Measurements from ENCODE around the gene U2SURP.
"Not testable (repeated sequence)": the region's sequence is repeated elsewhere in the genome, so short reads cannot be mapped to it uniquely, and the experiment has no call there.

The U2SURP gene

DNA sequence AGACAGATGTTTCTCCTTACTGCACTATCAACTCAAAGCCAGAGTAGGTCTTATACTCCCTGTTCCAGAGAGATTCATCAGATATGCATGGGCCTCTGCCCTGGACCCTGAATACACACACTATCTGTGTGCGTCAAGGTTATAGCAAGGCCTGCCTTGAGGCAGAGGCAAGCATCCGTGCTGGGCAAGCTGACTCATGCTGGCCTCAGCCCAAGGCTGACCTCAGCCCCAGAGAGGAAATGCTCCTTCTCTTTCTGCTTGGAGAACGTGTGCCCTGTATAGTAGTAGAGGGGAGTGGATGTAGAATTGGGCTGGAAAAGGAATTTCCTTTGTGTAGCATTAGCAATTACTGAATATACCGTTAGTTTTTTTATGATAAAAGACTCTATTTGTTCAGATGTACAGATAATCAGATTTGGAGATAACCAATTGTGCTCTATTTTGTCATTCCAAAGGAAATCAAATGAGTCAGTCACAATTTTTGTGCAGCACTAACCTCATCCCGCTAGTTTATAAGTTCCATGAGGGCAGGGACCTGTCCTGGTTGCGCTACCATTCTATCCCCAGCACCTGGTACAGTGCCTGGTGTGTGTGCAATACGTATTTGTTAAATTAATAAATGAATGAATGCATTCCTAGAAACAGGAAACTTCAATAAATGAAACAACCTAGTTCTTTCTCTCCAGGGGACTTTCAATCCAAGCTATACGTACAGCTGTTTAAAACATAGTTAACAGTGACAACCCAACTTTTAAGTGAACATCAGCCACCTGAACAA is 24.6 kb upstream of the U2SURP start:
- DNase-seq: peak in 16 of 58 donors; percentile 1 to 64 (median 32)

DNA sequence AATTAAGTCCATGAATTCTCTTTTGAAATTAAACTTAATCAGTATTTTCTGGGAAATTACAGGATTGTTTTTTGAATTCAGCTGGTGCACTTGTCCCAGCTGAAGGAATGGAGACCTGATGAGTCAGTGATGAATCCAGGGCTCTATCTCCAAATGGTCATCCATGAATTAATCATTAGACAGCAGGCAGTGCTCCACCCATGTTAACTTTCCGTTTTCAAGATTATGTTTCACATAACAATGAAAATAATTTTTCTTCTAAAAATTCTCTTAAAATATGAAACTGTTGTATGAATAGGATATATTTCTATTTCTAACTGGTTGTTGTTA is 24.0 kb upstream of the U2SURP start:
- DNase-seq: no peak

DNA sequence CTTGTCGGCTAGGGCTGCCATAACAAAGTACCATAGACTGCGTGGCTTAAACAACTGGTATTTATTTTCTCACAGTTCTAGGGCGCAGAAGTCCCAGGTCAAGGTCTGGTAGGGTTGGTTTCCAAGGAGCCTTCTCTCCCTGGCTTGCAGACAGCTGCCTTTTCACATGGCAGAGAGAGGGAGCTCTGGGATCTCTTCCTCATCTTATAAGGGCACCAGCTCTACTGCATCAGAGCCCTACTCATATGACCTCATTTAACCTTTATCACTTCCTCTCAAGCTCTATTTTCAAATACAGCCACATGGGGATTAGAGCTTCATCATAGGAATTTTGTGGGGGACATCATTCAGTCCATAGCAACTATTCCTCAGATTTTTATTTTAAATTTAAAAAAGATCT is 20.3 kb upstream of the U2SURP start:
- DNase-seq: no peak

GRCh38 chr3:142982038-142982773 is 19.2 kb upstream of the U2SURP start:
- DNase-seq: no peak

DNA sequence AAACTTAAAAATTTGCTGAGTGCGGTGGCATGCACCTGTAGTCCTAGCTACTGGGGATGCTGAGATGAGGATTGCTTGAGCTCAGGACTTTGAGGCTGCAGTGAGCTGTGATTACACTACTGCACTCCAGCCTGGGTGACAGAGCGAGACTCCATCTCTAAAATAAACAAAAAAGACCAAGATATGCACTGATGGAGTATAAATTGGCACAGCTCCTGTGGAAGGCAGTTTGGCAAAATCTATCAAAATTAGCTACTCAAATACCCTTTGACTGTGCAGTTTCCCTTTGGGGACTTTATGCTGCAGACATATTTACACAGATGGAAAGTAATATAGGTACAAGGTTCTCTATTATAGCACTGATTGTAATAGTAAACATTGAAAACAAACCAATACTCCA is 18.1 kb upstream of the U2SURP start:
- DNase-seq: no peak

- DNase-seq: no peak
Observed at GRCh38 chr3:142984255-142984654, 17.1 kb upstream of the U2SURP start.

DNA sequence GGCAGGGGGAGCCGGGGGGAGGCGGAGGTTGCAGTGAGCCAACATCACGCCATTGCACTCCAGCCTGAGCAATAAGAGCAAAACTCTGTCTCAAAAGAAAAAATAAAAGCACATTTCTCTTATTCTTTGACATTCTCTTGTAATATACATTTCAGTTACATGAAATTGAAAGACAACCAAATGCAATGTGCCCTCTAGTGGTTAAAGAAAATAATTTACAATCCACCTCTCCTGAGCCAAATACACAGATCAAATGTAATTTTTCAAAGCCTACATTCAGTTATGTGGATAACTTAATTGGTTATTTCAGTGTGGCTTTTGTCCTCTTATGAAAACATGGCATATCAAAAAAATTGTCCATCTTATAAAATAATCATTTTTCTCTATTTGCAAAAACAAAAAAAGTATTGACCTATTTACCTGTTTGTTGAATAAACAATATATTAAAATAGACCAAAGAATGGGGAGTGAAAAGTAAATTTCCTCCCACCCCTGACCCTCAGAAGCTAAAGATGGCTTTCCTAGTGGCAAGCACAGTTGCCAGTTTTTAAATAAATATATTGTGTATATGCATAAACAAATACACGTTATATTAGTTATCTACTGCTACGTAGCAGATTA is 14.2 kb upstream of the U2SURP start:
- DNase-seq: peak in 1 of 58 donors; percentile 20

- DNase-seq: no peak
Observed at GRCh38 chr3:142987707-142988106, 13.7 kb upstream of the U2SURP start.

DNA sequence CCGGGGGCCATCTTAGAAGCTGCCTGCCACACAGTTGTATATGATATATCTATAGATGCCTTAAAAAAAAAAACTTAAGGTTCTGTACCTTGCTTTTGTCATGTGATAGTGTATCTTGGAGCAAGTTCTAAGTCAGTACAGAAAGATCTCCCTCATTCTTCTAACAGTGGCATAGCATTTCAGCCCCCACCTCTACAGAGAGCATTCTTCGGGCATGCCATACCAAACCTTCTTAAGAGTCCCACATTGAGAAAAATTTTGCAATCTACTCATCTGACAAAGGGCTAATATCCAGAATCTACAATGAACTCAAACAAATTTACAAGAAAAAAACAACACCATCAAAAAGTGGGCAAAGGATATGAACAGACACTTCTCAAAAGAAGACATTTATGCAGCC is 13.1 kb upstream of the U2SURP start:
- not testable (repeated sequence) for DNase-seq

- not testable (repeated sequence) for DNase-seq
Observed at GRCh38 chr3:142988826-142989225, 12.5 kb upstream of the U2SURP start.

DNA sequence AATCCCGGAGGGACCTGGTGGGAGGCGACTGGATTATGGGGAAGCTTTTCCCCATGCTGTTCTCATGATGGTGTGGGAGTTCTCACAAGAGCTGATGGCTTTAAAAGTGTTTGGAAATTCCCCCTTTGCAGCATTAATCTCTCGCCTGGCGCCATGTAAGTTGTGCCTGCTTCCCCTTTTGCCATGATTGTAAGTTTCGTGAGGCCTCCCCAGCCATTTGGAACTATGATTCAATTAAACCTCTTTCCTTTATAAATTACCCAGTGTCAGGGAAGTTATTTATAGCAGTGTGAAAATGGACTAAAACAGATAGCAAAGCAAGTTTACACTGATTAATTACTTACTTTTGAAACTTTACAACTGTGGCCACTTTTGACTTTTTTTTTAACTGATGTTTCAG is 10.6 kb upstream of the U2SURP start:
- no peak for DNase-seq

DNA sequence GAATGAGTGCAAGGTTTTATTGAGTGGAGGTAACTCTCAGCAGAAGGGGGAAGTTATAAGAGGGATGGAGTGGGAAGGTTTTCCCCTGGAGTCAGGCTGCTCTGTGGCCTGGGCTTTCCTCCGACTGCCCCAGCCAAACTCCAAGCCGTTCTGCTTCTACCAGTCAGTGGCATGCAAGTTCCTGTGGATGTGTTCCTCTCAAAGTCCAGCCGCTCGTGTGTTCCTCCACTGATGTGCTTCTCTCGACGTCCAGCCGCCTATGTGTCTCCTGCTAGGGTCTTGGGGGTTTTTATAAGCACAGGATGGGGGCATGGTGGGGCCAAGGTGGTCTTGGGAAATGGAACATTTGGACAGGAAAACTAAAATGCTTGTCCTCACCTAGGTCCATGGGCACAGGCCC is 9.0 kb upstream of the U2SURP start:
- no peak for DNase-seq

DNA sequence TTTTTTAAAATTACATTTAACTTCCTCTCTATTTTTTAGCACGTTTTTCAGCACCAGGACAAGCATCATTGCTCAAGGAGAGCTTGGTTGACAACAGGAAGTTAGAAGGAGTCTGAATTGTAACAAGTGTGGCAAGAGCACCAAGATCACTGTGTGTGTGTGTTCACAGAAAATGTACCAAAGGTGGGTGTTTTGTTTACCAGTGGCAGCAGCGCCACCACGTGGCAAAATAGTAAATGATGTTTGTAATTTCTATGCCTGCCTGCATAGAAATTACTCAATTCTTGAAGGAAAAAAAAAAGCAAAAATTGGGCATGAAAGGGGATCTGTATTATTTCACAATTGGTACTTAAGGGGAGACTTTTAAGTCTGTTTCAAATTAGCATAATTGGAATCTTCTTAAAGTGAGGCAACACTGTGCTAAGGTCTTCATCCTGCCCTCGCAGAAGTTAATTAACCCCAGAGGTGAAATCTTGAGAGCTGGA is 7.4 kb upstream of the U2SURP start:
- DNase-seq: peak in 33 of 58 donors; percentile 3 to 68 (median 26)

DNA sequence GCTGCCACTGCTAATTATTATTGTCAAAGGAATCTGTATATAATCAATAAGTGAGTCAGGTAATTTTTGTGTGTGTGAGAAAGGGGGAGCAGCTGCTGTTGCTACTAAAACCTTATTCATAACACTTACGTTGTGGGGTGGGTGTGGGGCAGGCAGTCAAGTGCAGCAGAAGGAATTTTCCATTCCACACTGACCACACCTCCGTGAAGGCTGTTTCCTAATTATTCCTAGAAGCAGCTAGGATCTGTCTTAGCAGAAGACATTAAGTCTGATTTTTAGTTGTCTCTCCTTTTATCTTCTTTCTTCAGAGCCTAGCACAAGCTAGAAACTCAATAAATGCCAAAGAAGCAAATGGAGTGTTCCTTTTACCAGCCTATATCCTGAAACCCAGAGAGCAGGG is 4.0 kb upstream of the U2SURP start:
- DNase-seq: no peak

- DNase-seq: no peak
Observed at GRCh38 chr3:142998439-142998838, 2.9 kb upstream of the U2SURP start.

DNA sequence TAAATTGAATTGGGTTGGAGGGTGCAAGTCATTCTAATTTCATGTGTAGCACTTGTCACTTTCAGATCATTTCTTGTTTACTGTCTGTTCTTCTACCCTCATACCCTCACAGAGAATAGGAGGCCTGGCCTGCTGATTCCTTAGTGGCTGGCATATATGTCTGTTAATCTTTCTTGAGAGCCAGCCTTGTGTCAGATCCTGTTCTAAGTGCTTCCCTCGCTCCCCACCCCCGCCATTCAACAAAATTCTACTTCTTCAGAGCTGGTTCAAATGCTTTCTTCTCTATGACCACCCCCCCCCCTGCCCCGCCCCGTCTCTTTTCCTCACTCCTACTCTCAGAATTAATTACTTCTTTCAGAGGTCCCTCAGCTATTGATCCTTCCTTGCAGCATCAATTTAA is 1.5 kb upstream of the U2SURP start:
- DNase-seq: no peak

DNA sequence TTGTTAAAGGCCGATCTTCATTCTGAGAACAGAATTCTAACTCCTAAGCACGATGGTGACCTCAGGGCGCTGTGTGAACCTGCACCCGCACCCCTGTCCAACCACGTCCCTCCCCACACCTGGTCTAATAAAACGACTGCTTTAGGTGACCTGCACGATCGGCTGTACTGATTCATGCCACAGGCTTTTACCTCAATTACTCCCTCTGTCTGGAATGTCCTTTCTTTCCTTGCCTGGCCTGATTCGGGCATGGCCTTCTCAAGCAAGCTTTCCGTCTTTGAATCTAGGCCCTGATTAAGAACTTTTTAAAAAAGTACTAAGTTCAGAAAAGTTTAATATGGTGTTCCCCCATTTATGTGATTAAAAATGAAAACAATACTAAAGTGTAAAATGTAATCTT is 842 bp upstream of the U2SURP start:
- peak in 1 of 58 donors; percentile 1 for DNase-seq

DNA sequence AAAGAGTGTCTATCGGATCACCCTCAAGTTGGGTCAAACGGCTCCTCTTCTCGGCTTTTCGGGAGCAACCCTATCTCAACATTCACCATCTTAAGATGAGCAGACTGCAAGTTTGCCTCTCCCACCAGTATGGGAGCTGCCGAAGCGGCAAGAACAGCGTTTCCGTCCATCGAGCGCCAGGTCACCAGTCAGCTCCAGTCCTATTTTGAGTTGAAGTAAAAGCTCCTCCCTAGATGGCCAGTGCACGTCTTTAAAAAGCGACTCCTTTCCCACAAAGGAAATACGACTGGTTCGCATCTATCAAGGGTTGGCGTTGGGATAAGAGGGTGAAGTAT is 369 bp upstream of the U2SURP start:
- peak in 12 of 58 donors; percentile 48 to 82 (median 74) for DNase-seq

DNA sequence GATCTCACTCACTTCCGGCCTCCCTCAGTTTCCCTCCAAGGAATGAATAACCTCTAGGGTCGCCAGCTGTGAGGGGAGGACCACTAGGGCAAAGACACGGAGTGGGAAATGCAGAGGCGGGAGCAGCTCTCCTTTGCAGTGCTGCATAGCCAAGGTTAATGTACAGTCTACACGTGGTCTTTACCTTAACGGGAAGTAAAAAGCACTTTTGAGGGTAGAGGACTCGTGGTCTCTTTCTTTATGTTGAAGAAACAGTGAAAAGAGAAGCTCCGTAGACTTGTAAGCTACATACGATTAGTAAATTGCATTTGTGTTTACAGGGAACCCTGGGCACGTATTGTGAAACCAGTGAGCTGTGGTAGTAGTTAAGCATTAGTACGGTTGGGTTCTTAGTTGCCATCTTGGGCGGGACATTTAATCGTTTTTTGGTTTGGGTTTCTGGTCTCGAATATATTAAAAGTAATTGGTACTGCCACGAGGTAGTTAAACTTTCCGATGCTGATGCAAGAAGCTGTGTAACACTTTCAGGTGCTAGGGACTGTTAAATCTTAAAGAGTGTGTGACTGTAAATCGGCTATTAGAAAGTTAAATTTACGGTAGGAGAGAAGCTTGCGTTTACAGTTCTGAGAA is 828 bp downstream of the U2SURP start:
- DNase-seq: peak in 1 of 58 donors; percentile 33

- DNase-seq: no peak
Observed at GRCh38 chr3:143002727-143003126, 1.4 kb downstream of the U2SURP start.

DNA sequence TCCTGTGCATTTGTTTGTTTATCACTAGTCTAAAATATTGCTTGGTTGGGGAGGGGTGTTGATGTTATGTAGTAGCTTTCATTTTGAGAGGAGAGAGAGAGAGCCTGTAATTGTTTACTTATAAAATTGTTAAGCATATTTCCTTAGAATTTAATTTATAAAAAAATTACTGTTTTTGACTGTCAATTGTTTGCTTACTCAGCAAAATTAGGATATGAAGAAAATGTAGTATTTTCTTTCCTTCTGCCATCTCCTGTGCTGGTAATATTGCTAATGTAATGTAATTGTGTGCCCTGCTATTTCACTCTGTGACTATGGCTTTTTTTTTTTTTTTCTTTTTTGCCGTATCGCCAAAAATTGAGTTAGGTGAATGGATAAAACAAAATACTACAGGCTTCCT is 3.5 kb downstream of the U2SURP start:
- DNase-seq: no peak

DNA sequence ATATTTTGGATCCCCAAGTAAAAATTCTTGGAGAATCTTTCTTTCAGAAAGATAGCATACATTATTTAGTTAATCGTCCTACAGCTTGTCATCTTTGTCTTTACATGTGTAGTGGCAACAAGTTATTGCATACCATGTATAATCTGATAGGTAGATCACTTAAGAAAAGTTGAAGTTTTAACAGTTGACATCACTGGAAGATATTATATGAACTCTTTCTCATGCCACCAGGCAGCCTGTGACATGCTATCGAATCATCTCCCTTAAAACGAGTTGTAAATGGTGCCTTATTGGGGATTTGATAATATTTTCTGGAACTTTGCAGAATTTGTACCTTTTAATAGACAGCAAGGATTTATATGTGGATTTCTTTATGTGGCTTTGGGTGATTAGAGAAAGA is 8.7 kb downstream of the U2SURP start:
- no peak for DNase-seq

Data from anterior cingulate cortex (tissue), 58 donors.